Body of pancreas (tissue), 4 donors: ENCODE results near the gene RNF225. TPM values are rescaled to one million over a fixed set of nuclear protein-coding genes. Genes with fewer than 3 reads are reported as not detected.

Source experiments
- ATAC-seq: fragments of 150-250 bp; one replicate; pipeline ENCODE4 v1.9.1; 2016
- DNase-seq, 4 donors: peaks; one replicate each; pipeline ENCODE4 v3.0.0-alpha.2; 2019
- H3K27ac ChIP-seq, 4 donors: fragments of 200-600 bp; sonication (generic); 1 replicate in 3 of 4; 2 replicates in 1 of 4; pipeline versions ENCODE4 v1.5.1 to v1.6.1; 2016 to 2019; ENCODE audit warnings: mild to moderate bottlenecking in 1 of 4, mixed read lengths in 1 of 4, moderate library complexity in 1 of 4
- H3K27me3 ChIP-seq, 2 donors: fragments of 200-600 bp; sonication (generic); one replicate each; pipeline ENCODE4 v1.6.0; 2016; ENCODE audit warnings: mild to moderate bottlenecking in 1 of 2
- H3K36me3 ChIP-seq, 2 donors: fragments of 200-600 bp; sonication (generic); replicated peaks in 1 of 2; 2 replicates each; pipeline ENCODE4 v1.5.1; 2016; ENCODE audit warnings: low read depth in 2 of 2; ENCODE audit not compliant: insufficient read depth in 1 of 2
- H3K4me1 ChIP-seq: fragments of 200-600 bp; sonication (generic); one replicate; pipeline ENCODE4 v1.6.0; 2016
- H3K4me3 ChIP-seq, 2 donors: fragments of 200-600 bp; sonication (generic); 1 replicate in 1 of 2; 2 replicates in 1 of 2; pipeline ENCODE4 v1.5.1; 2016 to 2019
- H3K9me3 ChIP-seq, 3 donors: fragments of 200-600 bp; sonication (generic); 1 replicate in 2 of 3; 2 replicates in 1 of 3; pipeline ENCODE4 v1.5.1; 2016
- CTCF ChIP-seq, 7 experiments: fragments of 450-650 bp in 4 of 7; fragments of 200-600 bp in 3 of 7; sonication (generic) in 3 of 7; IDR thresholded peaks; one replicate each; pipeline ENCODE4 v1.5.1; 2016 to 2019; ENCODE audit warnings: antibody characterized with exemption in 7 of 7
- POLR2A ChIP-seq, 3 donors: fragments of 450-650 bp; IDR thresholded peaks; one replicate each; pipeline ENCODE4 v1.6.1; 2016; ENCODE audit warnings: antibody characterized with exemption in 3 of 3, mild to moderate bottlenecking in 2 of 3
- WGBS, 2 donors: methylation state at CpG; one replicate each; pipeline ENCODE4 v1.1.5; 2017; 5-methylcytosine and 5-hydroxymethylcytosine counted together
- intact Hi-C: fragments of 100-400 bp; cut with DNase I; formaldehyde crosslinking; loops from one replicate; pipeline ENCODE4 v1.15.1; 2023
- total RNA-seq, 2 donors: library from RNA; depleted of rRNA; stranded (reverse); fragments of >200 nt; gene quantifications; one replicate each; pipeline ENCODE4 v1.1.0, GENCODE V29; 2016

RNF225 gene
- total RNA-seq, 2 donors from 2014 or later = not detected

GRCh38 chr19:58385313-58385890, 10.1 kb upstream of the RNF225 start:
- Histone ChIP-seq H3K36me3 (no peaks in the 10 kb centered on the region), H3K4me3 (no peak overlapping the region), H3K27ac (peak overlapping the region in 3 of 4 donors; percentile 96 to 99 (median 96)), H3K27me3 (no peaks in the 10 kb centered on the region), H3K4me1 (peaks cover 58% of the 10 kb centered on the region), H3K9me3 (no peaks in the 10 kb centered on the region)
- ATAC-seq (no peak), DNase-seq (no peak)
- intact Hi-C loops = no loop called here
- TF ChIP-seq CTCF (IDR thresholded peaks at IDR 0.05) = no peak
- no peak for TF ChIP-seq POLR2A (IDR thresholded peaks at IDR 0.05)
- 65% methylated on average over 9 of the region's 9 CpGs; no CpG with 5 or more reads in 1 of the 2 donors for WGBS, 2 donors

- no peak for TF ChIP-seq POLR2A (IDR thresholded peaks at IDR 0.05)
- TF ChIP-seq CTCF (IDR thresholded peaks at IDR 0.05) = no peak
- peaks cover 65% of the 10 kb centered on the region for H3K4me1 ChIP-seq
- H3K4me3 ChIP-seq = peak overlapping the region; percentile 87 to 91
- H3K27me3 ChIP-seq = no peaks in the 10 kb centered on the region
- peak; percentile 5 for ATAC-seq
- no peak for DNase-seq
- WGBS, 2 donors = 6 to 7% methylated on average over 3 to 36 of the region's 36 CpGs
- no peaks in the 10 kb centered on the region for H3K9me3 ChIP-seq
- H3K27ac ChIP-seq = peak overlapping the region; percentile 96 to 99 (median 96)
- peaks cover 0 to 2% of the 10 kb centered on the region in 2 donors for H3K36me3 ChIP-seq
- intact Hi-C loops = no loop called here
Observed at GRCh38 chr19:58385891-58386575, 9.4 kb upstream of the RNF225 start.

- Histone ChIP-seq H3K9me3 (no peaks in the 10 kb centered on the region), H3K36me3 (peaks cover 0 to 3% of the 10 kb centered on the region in 2 donors), H3K27me3 (no peaks in the 10 kb centered on the region), H3K4me3 (peak within 1 kb of the TSS; percentile 87 to 91), H3K27ac (peak within 1 kb of the TSS; percentile 96 to 99 (median 96)), H3K4me1 (peaks cover 67% of the 10 kb centered on the region)
- intact Hi-C loops = no loop called here
- TF ChIP-seq CTCF (IDR thresholded peaks at IDR 0.05) = peak in 2 of 7 experiments; percentile 8 to 9
- peak; percentile 39 to 89 (median 84) for TF ChIP-seq POLR2A (IDR thresholded peaks at IDR 0.05)
- ATAC-seq = peak; percentile 97
- peak; percentile 96 to 98 (median 96) for DNase-seq
- WGBS, 2 donors = 0% methylated on average over 27 to 64 of the region's 64 CpGs
Observed at GRCh38 chr19:58386576-58387337, 8.7 kb upstream of the RNF225 start, which contains the start of gene RPS5. TSS of gene RPS5 (plus strand) at chr19:58387269. CDS start at chr19:58388138, 869 bp downstream.

- H3K27ac ChIP-seq = peak overlapping the region in 3 of 4 donors; percentile 96 to 99 (median 96)
- TF ChIP-seq POLR2A (IDR thresholded peaks at IDR 0.05) (no peak), CTCF (IDR thresholded peaks at IDR 0.05) (no peak)
- intact Hi-C loops = no loop called here
- H3K4me1 ChIP-seq = peaks cover 59% of the 10 kb centered on the region
- no peak for DNase-seq
- WGBS, 2 donors = 5 to 8% methylated on average over 31 to 39 of the region's 39 CpGs
- H3K36me3 ChIP-seq = peaks cover 0 to 6% of the 10 kb centered on the region in 2 donors
- H3K9me3 ChIP-seq = no peaks in the 10 kb centered on the region
- peak overlapping the region; percentile 87 to 91 for H3K4me3 ChIP-seq
- H3K27me3 ChIP-seq = no peaks in the 10 kb centered on the region
- ATAC-seq = no peak
Observed at GRCh38 chr19:58387338-58388174, 7.9 kb upstream of the RNF225 start.
